Forelimb muscle (tissue), 1 donor: ENCODE data around the gene NTF4. TPM values are rescaled to one million over a fixed set of nuclear protein-coding genes. Genes with fewer than 3 reads are reported as not detected.
"Not testable (repeated sequence)": the region's sequence is repeated elsewhere in the genome, so short reads cannot be mapped to it uniquely, and the experiment has no call there.

Experiments used
- DNase-seq: peaks from one replicate; pipeline ENCODE4 v3.0.0-alpha.2; 2013; ENCODE audit warnings: low read depth
- polyA plus RNA-seq: library from polyadenylated mRNA; unstranded; fragments of 120-200 nt; gene quantifications from one replicate; pipeline ENCODE4 v1.2.1, GENCODE V29; 2013; ENCODE audit not compliant: insufficient read length

The NTF4 gene
- polyA plus RNA-seq, 1 donor = 6.5 TPM

- DNase-seq = no peak
These were observed 6.9 kb downstream of the NTF4 start, which contains the start of gene CGB7 for GRCh38 chr19:49057636-49058234. TSS of gene CGB7 (minus strand) at chr19:49057749. CDS start at chr19:49055375, 2,374 bp downstream.

- DNase-seq = not testable (repeated sequence)
These were observed 7.6 kb downstream of the NTF4 start for GRCh38 chr19:49056902-49057596.

GRCh38 chr19:49056101-49056901 lies 8.3 kb downstream of the NTF4 start:
- DNase-seq = no peak

- DNase-seq = not testable (repeated sequence)
These were observed 14.1 kb downstream of the NTF4 start for GRCh38 chr19:49050376-49051033.

GRCh38 chr19:49049834-49050233 lies 14.8 kb downstream of the NTF4 start:
- DNase-seq = not testable (repeated sequence)

GRCh38 chr19:49049011-49049410 lies 15.6 kb downstream of the NTF4 start, which contains the start of gene CGB8:
TSS of gene CGB8 (minus strand) at chr19:49049111. CDS start at chr19:49048739, 372 bp downstream.
- not testable (repeated sequence) for DNase-seq

GRCh38 chr19:49043548-49043947 lies 21.1 kb downstream of the NTF4 start, which contains the start of gene CGB5:
TSS of gene CGB5 (plus strand) at chr19:49043848. CDS start at chr19:49044210, 362 bp downstream.
- DNase-seq = not testable (repeated sequence)

GRCh38 chr19:49042666-49043065 lies 22.0 kb downstream of the NTF4 start:
- not testable (repeated sequence) for DNase-seq

GRCh38 chr19:49042177-49042576 lies 22.4 kb downstream of the NTF4 start:
- no peak for DNase-seq

- not testable (repeated sequence) for DNase-seq
These were observed 24.9 kb downstream of the NTF4 start for GRCh38 chr19:49039736-49040135.

GRCh38 chr19:49038557-49039276 lies 25.9 kb downstream of the NTF4 start:
- not testable (repeated sequence) for DNase-seq

- not testable (repeated sequence) for DNase-seq
These were observed 26.5 kb downstream of the NTF4 start for GRCh38 chr19:49038111-49038510.

- not testable (repeated sequence) for DNase-seq
These were observed 27.8 kb downstream of the NTF4 start, which contains the start of gene CGB1 for GRCh38 chr19:49036815-49037214. TSS of gene CGB1 (minus strand) at chr19:49036895. CDS start at chr19:49036711, 184 bp downstream.

- not testable (repeated sequence) for DNase-seq
These were observed 32.8 kb downstream of the NTF4 start, which contains the start of gene CGB2 for GRCh38 chr19:49031642-49032301. TSS of gene CGB2 (plus strand) at chr19:49031890. CDS start at chr19:49032096, 206 bp downstream.

- not testable (repeated sequence) for DNase-seq
These were observed 34.3 kb downstream of the NTF4 start for GRCh38 chr19:49030323-49030722.

GRCh38 chr19:49029749-49030148 lies 34.9 kb downstream of the NTF4 start:
- DNase-seq = not testable (repeated sequence)

GRCh38 chr19:49028686-49029085 lies 35.9 kb downstream of the NTF4 start:
- DNase-seq = not testable (repeated sequence)

GRCh38 chr19:49025599-49025998 lies 39.0 kb downstream of the NTF4 start:
- not testable (repeated sequence) for DNase-seq

GRCh38 chr19:49025088-49025487 lies 39.5 kb downstream of the NTF4 start:
- not testable (repeated sequence) for DNase-seq

GRCh38 chr19:49024233-49024632 lies 40.4 kb downstream of the NTF4 start, which contains the start of gene CGB3:
TSS of gene CGB3 (minus strand) at chr19:49024333. CDS start at chr19:49023971, 362 bp downstream.
- not testable (repeated sequence) for DNase-seq
